ENCODE results near the gene NNMT.

- TF ChIP-seq POLR2AphosphoS5 (IDR thresholded peaks at IDR 0.05; ENCODE audit: low read depth, low read length) (no peak), SIN3A (IDR thresholded peaks at IDR 0.05; ENCODE audit: borderline replicate concordance, low read depth, low read length) (no peak), GABPA (IDR thresholded peaks at IDR 0.05; ENCODE audit: low read depth) (no peak), JUND (IDR thresholded peaks at IDR 0.05) (no peak), CTCF (IDR thresholded peaks at IDR 0.05) (no peak), MAX (IDR thresholded peaks at IDR 0.05; ENCODE audit: low read depth) (no peak), PBX3 (IDR thresholded peaks at IDR 0.05) (no peak), RAD21 (IDR thresholded peaks at IDR 0.05; ENCODE audit: low read length) (no peak), IRF3 (IDR thresholded peaks at IDR 0.05; ENCODE audit: low read depth, low read length) (no peak), TAF1 (IDR thresholded peaks at IDR 0.05; ENCODE audit: borderline replicate concordance, low read depth, low read length) (no peak), GATA2 (CRISPR knock-in tag; IDR thresholded peaks at IDR 0.05) (no peak), REST (IDR thresholded peaks at IDR 0.05; ENCODE audit: low read depth, low read length) (no peak), YY1 (IDR thresholded peaks at IDR 0.05; ENCODE audit: low read depth) (no peak), MXI1 (IDR thresholded peaks at IDR 0.05; ENCODE audit: low read depth, low read length) (no peak)
Observed at GRCh38 chr11:114291381-114291780, 4.8 kb upstream of the NNMT start.
